GM12801 (cell line): ENCODE data around the gene CLEC4G.

ENCODE experiments used
- CTCF ChIP-seq: IDR thresholded peaks from one replicate; pipeline ENCODE4 v1.5.1; 2011; ENCODE audit warnings: control low read depth; ENCODE audit not compliant: insufficient read length; ENCODE audit errors: extremely low read depth

CLEC4G gene

GRCh38 chr19:7697721-7698287 is 34.1 kb downstream of the CLEC4G start:
- TF ChIP-seq CTCF, result no peak

GRCh38 chr19:7694499-7694898 is 37.4 kb downstream of the CLEC4G start:
- no peak for TF ChIP-seq CTCF

GRCh38 chr19:7692417-7693088 is 39.4 kb downstream of the CLEC4G start:
- TF ChIP-seq CTCF, result no peak

GRCh38 chr19:7691497-7691896 is 40.4 kb downstream of the CLEC4G start:
- TF ChIP-seq CTCF, result no peak

GRCh38 chr19:7690779-7691258 is 41.1 kb downstream of the CLEC4G start:
- no peak for TF ChIP-seq CTCF

GRCh38 chr19:7689165-7689564 is 42.7 kb downstream of the CLEC4G start:
- no peak for TF ChIP-seq CTCF

- TF ChIP-seq CTCF, result no peak
Measured at GRCh38 chr19:7687177-7687576, 44.7 kb downstream of the CLEC4G start.
